Cardiac fibroblast (primary cell): ENCODE measurements around the gene GPR107.

ENCODE experiments used
- DNase-seq, 2 donors: peaks; one replicate each; pipeline versions ENCODE4 v3.0.0 to v3.0.0-alpha.2; 2010; ENCODE audit warnings: low read depth in 2 of 2
- H3K4me3 ChIP-seq, 2 donors: replicated peaks in 1 of 2; 1 replicate in 1 of 2; 2 replicates in 1 of 2; pipeline ENCODE4 v1.5.1; 2011; ENCODE audit warnings: low read depth in 2 of 2, low read length in 2 of 2, mild to moderate bottlenecking in 2 of 2, moderate library complexity in 1 of 2
- CTCF ChIP-seq: IDR thresholded peaks from one replicate; pipeline ENCODE4 v1.5.1; 2011; ENCODE audit warnings: low read depth, mild to moderate bottlenecking, low read length, inconsistent platforms

GPR107 gene

DNA sequence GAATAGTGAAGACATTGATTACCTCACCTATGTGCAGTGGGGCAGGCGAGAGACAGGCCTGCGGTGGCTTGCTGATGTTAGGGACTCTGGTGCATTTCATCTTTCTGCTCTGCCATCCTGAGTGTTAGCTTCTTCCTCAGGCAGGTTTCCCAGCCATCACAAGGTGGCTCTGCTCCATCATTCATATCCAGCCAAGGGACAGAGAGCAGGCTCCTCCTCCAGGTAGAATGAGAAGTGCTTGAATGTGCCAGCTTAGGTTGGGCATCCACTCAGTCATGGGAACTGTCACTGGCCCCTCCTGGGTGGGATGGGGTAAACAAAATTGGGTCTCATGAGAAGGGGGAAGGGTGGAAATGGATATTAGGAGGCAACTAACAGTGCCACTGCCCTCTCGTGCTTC, 24.8 kb downstream of the GPR107 start:
- TF ChIP-seq CTCF = no peak
- H3K4me3 ChIP-seq = no peak overlapping the region
- no peak for DNase-seq

GRCh38 chr9:130084337-130084736, 30.6 kb downstream of the GPR107 start:
- no peak for DNase-seq
- no peak for TF ChIP-seq CTCF
- H3K4me3 ChIP-seq = no peak overlapping the region

- no peak for DNase-seq
- TF ChIP-seq CTCF = no peak
- H3K4me3 ChIP-seq = no peak overlapping the region
Measured at GRCh38 chr9:130088051-130088450, 34.3 kb downstream of the GPR107 start.

DNA sequence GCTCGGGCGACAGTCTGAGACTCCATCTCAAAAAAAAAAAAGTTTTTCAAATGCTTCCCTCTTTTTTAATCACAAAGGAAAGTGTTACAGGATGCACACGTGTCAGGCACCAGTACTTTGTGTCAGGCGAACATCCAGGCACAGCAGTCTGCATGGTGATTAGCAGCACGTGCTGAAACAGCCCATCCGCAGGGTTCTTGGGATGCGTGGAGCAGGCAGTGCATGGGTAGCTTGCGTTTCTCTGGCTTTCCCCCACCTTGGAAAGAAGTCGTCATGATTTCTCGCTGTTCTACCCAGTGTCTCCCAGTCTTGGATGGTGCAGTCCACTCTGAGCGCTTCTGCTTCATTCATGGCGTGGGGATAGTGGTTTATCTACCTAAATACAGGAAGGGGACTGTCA, 35.4 kb downstream of the GPR107 start:
- no peak for DNase-seq
- no peak for TF ChIP-seq CTCF
- H3K4me3 ChIP-seq = no peak overlapping the region

DNA sequence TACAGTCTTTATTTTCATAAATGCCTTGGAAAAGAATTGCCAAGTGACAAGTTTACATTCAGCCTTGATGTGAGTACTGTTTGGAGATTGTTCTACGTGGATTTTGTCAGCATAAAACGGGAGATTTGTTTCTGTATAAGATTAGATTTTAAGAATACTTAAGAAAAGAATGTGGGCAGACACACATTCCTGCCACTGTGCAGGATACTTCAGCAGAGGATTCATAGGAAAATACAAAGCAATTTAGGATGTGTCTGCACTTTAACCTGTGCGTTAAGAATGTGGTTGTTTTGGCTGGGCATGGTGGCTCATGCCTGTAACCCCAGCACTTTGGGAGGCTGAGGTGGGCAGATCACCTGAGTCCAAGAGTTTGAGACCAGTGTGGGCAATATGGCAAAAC, 37.2 kb downstream of the GPR107 start:
- DNase-seq = no peak
- no peak for TF ChIP-seq CTCF
- H3K4me3 ChIP-seq = no peak overlapping the region

GRCh38 chr9:130092910-130093309, 39.2 kb downstream of the GPR107 start:
- TF ChIP-seq CTCF = no peak
- DNase-seq = no peak
- no peak overlapping the region for H3K4me3 ChIP-seq

- TF ChIP-seq CTCF = no peak
- no peak for DNase-seq
- H3K4me3 ChIP-seq = no peak overlapping the region
Measured at GRCh38 chr9:130095872-130096271, 42.2 kb downstream of the GPR107 start.
